CD14-positive monocyte (primary cell): Measurements from ENCODE around the gene CENPV. TPM values are rescaled to one million over a fixed set of nuclear protein-coding genes. Genes with fewer than 3 reads are reported as not detected.
"Not testable (repeated sequence)": the region's sequence is repeated elsewhere in the genome, so short reads cannot be mapped to it uniquely, and the experiment has no call there.

Source experiments
- DNase-seq, 3 donors: peaks; one replicate each; pipeline ENCODE4 v3.0.0-alpha.2; 2011 to 2022
- H2AFZ ChIP-seq: 2 replicates; pipeline ENCODE4 v1.6.0; 2012; ENCODE audit warnings: mild to moderate bottlenecking, low read depth, low read length, inconsistent platforms; ENCODE audit not compliant: insufficient read depth, poor library complexity, severe bottlenecking
- H3K27ac ChIP-seq, 2 donors: 1 replicate in 1 of 2; 2 replicates in 1 of 2; pipeline ENCODE4 v1.5.1; 2012 to 2013; ENCODE audit warnings: low read length in 2 of 2, control low read depth in 1 of 2, inconsistent platforms in 1 of 2, low read depth in 1 of 2, mild to moderate bottlenecking in 1 of 2
- H3K27me3 ChIP-seq, 2 donors: one replicate each; pipeline versions ENCODE4 v1.6.0 to v1.6.1; 2011 to 2013; ENCODE audit warnings: low read length in 2 of 2; ENCODE audit not compliant: control insufficient read depth in 2 of 2, insufficient read depth in 2 of 2
- H3K36me3 ChIP-seq, 2 donors: replicated peaks in 1 of 2; 1 replicate in 1 of 2; 2 replicates in 1 of 2; pipeline versions ENCODE4 v1.5.1 to v1.6.1; 2012 to 2013; ENCODE audit warnings: low read length in 2 of 2, control low read depth in 1 of 2, inconsistent platforms in 1 of 2, mild to moderate bottlenecking in 1 of 2; ENCODE audit not compliant: insufficient read depth in 2 of 2, control insufficient read depth in 1 of 2
- H3K4me1 ChIP-seq, 2 donors: 1 replicate in 1 of 2; 2 replicates in 1 of 2; pipeline versions ENCODE4 v1.5.1 to v1.6.1; 2012 to 2013; ENCODE audit warnings: low read length in 2 of 2, control low read depth in 1 of 2, inconsistent platforms in 1 of 2, mild to moderate bottlenecking in 1 of 2, moderate library complexity in 1 of 2; ENCODE audit not compliant: insufficient read depth in 2 of 2, control insufficient read depth in 1 of 2
- H3K4me2 ChIP-seq: replicated peaks from 2 replicates; pipeline ENCODE3; 2012; ENCODE audit warnings: low read length, moderate library complexity, mild to moderate bottlenecking; ENCODE audit not compliant: poor library complexity, severe bottlenecking; ENCODE audit errors: extremely low read depth
- H3K4me3 ChIP-seq, 3 experiments: fragments of 200-600 bp in 1 of 3; sonication (generic) in 1 of 3; replicated peaks in 1 of 3; 1 replicate in 2 of 3; 2 replicates in 1 of 3; pipeline ENCODE4 v1.5.1; 2011 to 2013; ENCODE audit warnings: low read length in 3 of 3, mild to moderate bottlenecking in 3 of 3, control low read depth in 2 of 3, low read depth in 2 of 3, inconsistent platforms in 1 of 3, moderate library complexity in 1 of 3
- H3K79me2 ChIP-seq: 2 replicates; pipeline ENCODE4 v1.6.0; 2012; ENCODE audit warnings: mild to moderate bottlenecking, control low read depth, inconsistent platforms, low read length, moderate library complexity; ENCODE audit not compliant: insufficient read depth
- H3K9ac ChIP-seq: 2 replicates; pipeline ENCODE4 v1.6.0; 2017; ENCODE audit warnings: low read length, mild to moderate bottlenecking; ENCODE audit not compliant: insufficient read depth, poor library complexity, severe bottlenecking
- H3K9me3 ChIP-seq, 2 donors: replicated peaks in 1 of 2; 1 replicate in 1 of 2; 2 replicates in 1 of 2; pipeline versions ENCODE4 v1.5.1 to v1.6.1; 2012 to 2013; ENCODE audit warnings: low read length in 2 of 2, control low read depth in 1 of 2; ENCODE audit not compliant: control insufficient read depth in 1 of 2, insufficient read depth in 1 of 2
- H4K20me1 ChIP-seq: 2 replicates; pipeline ENCODE4 v1.6.0; 2012; ENCODE audit warnings: mild to moderate bottlenecking, low read length, control low read depth, moderate library complexity; ENCODE audit not compliant: insufficient read depth
- H3K27ac Mint-ChIP-seq, 7 donors: one replicate each; pipeline ENCODE4 v1.8.0; 2020; ENCODE audit warnings: mild to moderate bottlenecking in 7 of 7, mixed read lengths in 7 of 7, moderate library complexity in 6 of 7, inconsistent platforms in 2 of 7
- H3K27me3 Mint-ChIP-seq, 3 donors: one replicate each; pipeline ENCODE4 v1.8.0; 2021 to 2022; ENCODE audit warnings: low read depth in 3 of 3, mild to moderate bottlenecking in 3 of 3, mixed read lengths in 3 of 3, moderate library complexity in 3 of 3, inconsistent platforms in 1 of 3
- H3K36me3 Mint-ChIP-seq, 2 donors: one replicate each; pipeline ENCODE4 v1.8.0; 2020; ENCODE audit warnings: mixed read lengths in 2 of 2, inconsistent platforms in 1 of 2, mild to moderate bottlenecking in 1 of 2
- H3K4me1 Mint-ChIP-seq: one replicate; pipeline ENCODE4 v1.8.0; 2020; ENCODE audit warnings: mild to moderate bottlenecking, mixed read lengths
- H3K4me3 Mint-ChIP-seq, 2 donors: one replicate each; pipeline ENCODE4 v1.8.0; 2020; ENCODE audit warnings: mild to moderate bottlenecking in 2 of 2, mixed read lengths in 2 of 2, moderate library complexity in 1 of 2
- H3K9me3 Mint-ChIP-seq, 7 donors: one replicate each; pipeline ENCODE4 v1.8.0; 2020 to 2022; ENCODE audit warnings: mixed read lengths in 7 of 7, mild to moderate bottlenecking in 6 of 7, moderate library complexity in 6 of 7, inconsistent platforms in 2 of 7
- CTCF ChIP-seq: fragments of 200-600 bp; IDR thresholded peaks from one replicate; pipeline ENCODE4 v1.8.0; 2022; ENCODE audit warnings: antibody characterized with exemption, mild to moderate bottlenecking
- WGBS: methylation state at CpG from one replicate; pipeline ENCODE4 v1.1.5; 2013; ENCODE audit warnings: missing lambda C conversion rate; ENCODE audit not compliant: insufficient coverage; 5-methylcytosine and 5-hydroxymethylcytosine counted together
- intact Hi-C, 2 donors: fragments of 100-400 bp; cut with micrococcal nuclease; formaldehyde crosslinking; loops; one replicate each; pipeline versions ENCODE4 v1.15.0 to v1.15.1; 2023
- polyA plus RNA-seq, 3 donors: library from polyadenylated mRNA; depleted of rRNA in 1 of 3; unstranded in 2 of 3; stranded (reverse) in 1 of 3; fragments of 300-500 nt in 2 of 3; fragments of >200 nt in 1 of 3; fragmentation: Illumina TruSeq in 2 of 3; gene quantifications; 1 replicate in 2 of 3; 2 replicates in 1 of 3; pipeline ENCODE4 v1.2.3, GENCODE V29; 2012 to 2021

CENPV gene
- polyA plus RNA-seq, 3 donors: 0.50 to 1.1 (median 0.80) TPM

- H3K9me3 Mint-ChIP-seq: peaks cover 0 to 1% (median 0%) of the 10 kb centered on the region in 7 donors
- peaks cover 0 to 3% of the 10 kb centered on the region in 2 donors for H3K4me1 ChIP-seq
- H3K36me3 Mint-ChIP-seq: peaks cover 10 to 17% of the 10 kb centered on the region in 2 donors
- no peaks in the 10 kb centered on the region for H3K9me3 ChIP-seq
- H3K27me3 Mint-ChIP-seq: peaks cover 0 to 1% (median 0%) of the 10 kb centered on the region in 3 donors
- H2AFZ ChIP-seq: no peak overlapping the region
- H3K4me3 Mint-ChIP-seq: no peak overlapping the region
- DNase-seq: no peak
- no peaks in the 10 kb centered on the region for H3K79me2 ChIP-seq
- no peak overlapping the region for H3K27ac ChIP-seq
- 100% methylated on average over 4 of the region's 11 CpGs for WGBS
- intact Hi-C loops: no loop called here
- H3K4me3 ChIP-seq: no peak overlapping the region
- H3K4me1 Mint-ChIP-seq: peaks cover 7% of the 10 kb centered on the region
- no peaks in the 10 kb centered on the region for H3K27me3 ChIP-seq
- peak overlapping the region in 2 of 7 donors; percentile 3 to 11 for H3K27ac Mint-ChIP-seq
- H3K9ac ChIP-seq: no peak overlapping the region
- no peak for TF ChIP-seq CTCF
- no peaks in the 10 kb centered on the region for H3K36me3 ChIP-seq
- H4K20me1 ChIP-seq: no peaks in the 10 kb centered on the region
- H3K4me2 ChIP-seq: no peak overlapping the region
These were observed 55.7 kb downstream of the CENPV start for GRCh38 chr17:16297367-16298139.

GRCh38 chr17:16296072-16296471 is 57.2 kb downstream of the CENPV start:
- H3K9ac ChIP-seq, H3K27me3 ChIP-seq, H3K27ac Mint-ChIP-seq, H3K27me3 Mint-ChIP-seq, H3K9me3 ChIP-seq, DNase-seq, H4K20me1 ChIP-seq, H2AFZ ChIP-seq, intact Hi-C loops, H3K4me1 Mint-ChIP-seq, H3K79me2 ChIP-seq, H3K4me1 ChIP-seq, H3K36me3 ChIP-seq, H3K4me2 ChIP-seq, H3K4me3 ChIP-seq, H3K36me3 Mint-ChIP-seq, H3K9me3 Mint-ChIP-seq, H3K4me3 Mint-ChIP-seq, H3K27ac ChIP-seq: not testable (repeated sequence)
- WGBS: 100% methylated on average over 2 of the region's 3 CpGs
